Astrocyte (in vitro differentiated cells and primary cell): ENCODE measurements around the gene TENT5D. TPM values are rescaled to one million over a fixed set of nuclear protein-coding genes. Genes with fewer than 3 reads are reported as not detected.
"Not testable (repeated sequence)": the region's sequence is repeated elsewhere in the genome, so short reads cannot be mapped to it uniquely, and the experiment has no call there.

Experiments
- DNase-seq: peaks from one replicate; pipeline ENCODE4 v3.0.0-alpha.2; 2010; ENCODE audit warnings: low read depth
- FAIRE-seq: peaks from 2 replicates; lab custom pipeline; 2011; peaks lifted over from hg19 to GRCh38; lab: Jason Lieb, UNC
- H2AFZ ChIP-seq: 2 replicates; pipeline ENCODE4 v1.6.0; 2012; ENCODE audit warnings: low read depth, low read length, inconsistent platforms
- H3K27ac ChIP-seq: 2 replicates; pipeline ENCODE4 v1.5.1; 2011; ENCODE audit warnings: low read depth, low read length, inconsistent platforms
- H3K27me3 ChIP-seq: 2 replicates; pipeline ENCODE4 v1.6.0; 2011; ENCODE audit warnings: low read length, inconsistent platforms; ENCODE audit not compliant: insufficient read depth
- H3K36me3 ChIP-seq: 2 replicates; pipeline ENCODE4 v1.5.1; 2011; ENCODE audit warnings: low read length, inconsistent platforms; ENCODE audit not compliant: insufficient read depth
- H3K4me1 ChIP-seq: 2 replicates; pipeline ENCODE4 v1.5.1; 2011; ENCODE audit warnings: low read length, inconsistent platforms; ENCODE audit not compliant: insufficient read depth
- H3K4me2 ChIP-seq: 2 replicates; pipeline ENCODE4 v1.6.0; 2012; ENCODE audit warnings: low read length, inconsistent platforms
- H3K4me3 ChIP-seq: 2 replicates; pipeline ENCODE4 v1.5.1; 2011; ENCODE audit warnings: low read depth, mild to moderate bottlenecking, low read length, inconsistent platforms; ENCODE audit not compliant: insufficient read depth
- H3K79me2 ChIP-seq: 2 replicates; pipeline ENCODE4 v1.6.0; 2012; ENCODE audit warnings: mild to moderate bottlenecking, low read length, inconsistent platforms; ENCODE audit not compliant: insufficient read depth
- H3K9ac ChIP-seq: 2 replicates; pipeline ENCODE4 v1.6.0; 2012; ENCODE audit warnings: mild to moderate bottlenecking, low read length, inconsistent platforms
- H3K9me3 ChIP-seq: 2 replicates; pipeline ENCODE4 v1.5.1; 2012; ENCODE audit warnings: low read depth, mild to moderate bottlenecking, low read length, inconsistent platforms; ENCODE audit not compliant: insufficient read depth
- H4K20me1 ChIP-seq: 2 replicates; pipeline ENCODE4 v1.6.0; 2012; ENCODE audit warnings: low read length, inconsistent platforms; ENCODE audit not compliant: insufficient read depth
- H3K27ac Mint-ChIP-seq: one replicate; pipeline ENCODE4 v1.8.0; 2021; ENCODE audit warnings: mild to moderate bottlenecking, mixed read lengths; ENCODE audit not compliant: unreplicated experiment
- H3K27me3 Mint-ChIP-seq: one replicate; pipeline ENCODE4 v1.8.0; 2021; ENCODE audit warnings: low read depth, mixed read lengths; ENCODE audit not compliant: unreplicated experiment
- H3K36me3 Mint-ChIP-seq: one replicate; pipeline ENCODE4 v1.8.0; 2021; ENCODE audit warnings: low read depth, mixed read lengths; ENCODE audit not compliant: unreplicated experiment
- H3K4me1 Mint-ChIP-seq: one replicate; pipeline ENCODE4 v1.8.0; 2021; ENCODE audit warnings: low read depth, mixed read lengths; ENCODE audit not compliant: unreplicated experiment
- H3K4me3 Mint-ChIP-seq: one replicate; pipeline ENCODE4 v1.8.0; 2021; ENCODE audit warnings: mild to moderate bottlenecking, moderate library complexity, mixed read lengths; ENCODE audit not compliant: unreplicated experiment
- H3K9me3 Mint-ChIP-seq: one replicate; pipeline ENCODE4 v1.8.0; 2021; ENCODE audit warnings: mild to moderate bottlenecking, mixed read lengths; ENCODE audit not compliant: unreplicated experiment
- CTCF ChIP-seq: IDR thresholded peaks from 2 replicates; pipeline ENCODE4 v1.5.1; 2011; ENCODE audit warnings: low read depth, mild to moderate bottlenecking, inconsistent platforms, low read length, moderate library complexity; ENCODE audit not compliant: insufficient read depth
- EZH2 ChIP-seq: IDR thresholded peaks from 2 replicates; pipeline ENCODE4 v1.6.1; 2012; ENCODE audit warnings: mild to moderate bottlenecking, low read length, inconsistent platforms; ENCODE audit not compliant: insufficient read depth
- total RNA-seq: library from RNA; stranded (reverse); gene quantifications from 2 replicates; pipeline ENCODE4 v1.2.1, GENCODE V29; 2021

The TENT5D gene
- total RNA-seq, 1 donor from 2014 or later: not detected

GRCh38 chrX:80432863-80433262 is 12.6 kb downstream of the TENT5D start:
- Histone ChIP-seq H3K9ac (no peak overlapping the region), H3K27me3 (no peaks in the 10 kb centered on the region), H3K4me1 (no peaks in the 10 kb centered on the region), H3K4me3 (no peak overlapping the region), H3K4me2 (no peak overlapping the region), H2AFZ (no peak overlapping the region), H3K79me2 (no peaks in the 10 kb centered on the region), H4K20me1 (no peaks in the 10 kb centered on the region), H3K36me3 (no peaks in the 10 kb centered on the region), H3K27ac (no peak overlapping the region), H3K9me3 (no peaks in the 10 kb centered on the region)
- Mint-ChIP-seq H3K36me3 (no peaks in the 10 kb centered on the region), H3K4me1 (peaks cover 3% of the 10 kb centered on the region), H3K9me3 (peaks cover 4% of the 10 kb centered on the region), H3K27me3 (no peaks in the 10 kb centered on the region), H3K4me3 (no peak overlapping the region), H3K27ac (no peak overlapping the region)
- FAIRE-seq (no peak), DNase-seq (no peak)
- TF ChIP-seq EZH2: no peak
- no peak for TF ChIP-seq CTCF

- not testable (repeated sequence) for DNase-seq, H4K20me1 ChIP-seq, H3K36me3 Mint-ChIP-seq, FAIRE-seq, H3K4me2 ChIP-seq, H3K4me3 Mint-ChIP-seq, H3K27me3 Mint-ChIP-seq, H2AFZ ChIP-seq, H3K9me3 Mint-ChIP-seq, H3K9me3 ChIP-seq, H3K4me1 ChIP-seq, H3K27me3 ChIP-seq, H3K36me3 ChIP-seq, H3K4me1 Mint-ChIP-seq, H3K27ac Mint-ChIP-seq, H3K9ac ChIP-seq, H3K27ac ChIP-seq, H3K4me3 ChIP-seq, H3K79me2 ChIP-seq
These were observed 47.9 kb downstream of the TENT5D start for GRCh38 chrX:80468166-80468565.

GRCh38 chrX:80471582-80471981 is 51.3 kb downstream of the TENT5D start:
- FAIRE-seq: no peak
- H3K9me3 Mint-ChIP-seq: peaks cover 6% of the 10 kb centered on the region

More at GRCh38 chrX:80471582-80471981, 51.3 kb downstream of the TENT5D start:
- DNase-seq: no peak
- no peaks in the 10 kb centered on the region for H3K36me3 Mint-ChIP-seq
- Histone ChIP-seq H3K36me3 (no peaks in the 10 kb centered on the region), H3K79me2 (no peaks in the 10 kb centered on the region), H3K9ac (no peak overlapping the region), H2AFZ (no peak overlapping the region), H3K4me3 (no peak overlapping the region), H4K20me1 (no peaks in the 10 kb centered on the region), H3K27me3 (no peaks in the 10 kb centered on the region), H3K4me1 (no peaks in the 10 kb centered on the region), H3K9me3 (no peaks in the 10 kb centered on the region), H3K27ac (no peak overlapping the region), H3K4me2 (no peak overlapping the region)
- H3K4me1 Mint-ChIP-seq: no peaks in the 10 kb centered on the region
- H3K4me3 Mint-ChIP-seq: no peak overlapping the region
- TF ChIP-seq CTCF (no peak), EZH2 (no peak)
- no peak overlapping the region for H3K27ac Mint-ChIP-seq
- no peaks in the 10 kb centered on the region for H3K27me3 Mint-ChIP-seq
